HG03432 (cell line): Measurements from ENCODE around the gene YAE1.

Experiments
- ATAC-seq: cut with Tn5 transposase; IDR thresholded peaks from one replicate; pipeline ENCODE4 v1.9.1; 2021; ENCODE audit warnings: mild to moderate bottlenecking, moderate library complexity; ENCODE audit not compliant: unreplicated experiment

The YAE1 gene

GRCh38 chr7:39606352-39606751 is 40.1 kb downstream of the YAE1 start:
- no peak for ATAC-seq

- ATAC-seq: no peak
Measured at GRCh38 chr7:39606941-39607340, 40.7 kb downstream of the YAE1 start.

GRCh38 chr7:39607865-39608264 is 41.7 kb downstream of the YAE1 start:
- no peak for ATAC-seq

GRCh38 chr7:39608278-39608677 is 42.1 kb downstream of the YAE1 start:
- no peak for ATAC-seq

GRCh38 chr7:39609113-39609934 is 43.1 kb downstream of the YAE1 start:
- peak; percentile 67 for ATAC-seq

- ATAC-seq: peak; percentile 7
Measured at GRCh38 chr7:39609935-39610263, 43.7 kb downstream of the YAE1 start.

- ATAC-seq: no peak
Measured at GRCh38 chr7:39613577-39613976, 47.4 kb downstream of the YAE1 start.

GRCh38 chr7:39614299-39614698 is 48.1 kb downstream of the YAE1 start:
- ATAC-seq: no peak

- ATAC-seq: no peak
Measured at GRCh38 chr7:39615350-39615975, 49.3 kb downstream of the YAE1 start.

GRCh38 chr7:39616138-39616537 is 49.9 kb downstream of the YAE1 start:
- ATAC-seq: no peak

GRCh38 chr7:39617005-39617404 is 50.8 kb downstream of the YAE1 start:
- ATAC-seq: no peak

GRCh38 chr7:39618868-39619267 is 52.7 kb downstream of the YAE1 start:
- ATAC-seq: no peak

GRCh38 chr7:39620486-39620885 is 54.3 kb downstream of the YAE1 start:
- no peak for ATAC-seq

- ATAC-seq: no peak
Measured at GRCh38 chr7:39621261-39621660, 55.1 kb downstream of the YAE1 start.

- peak; percentile 27 for ATAC-seq
Measured at GRCh38 chr7:39621784-39622411, 55.7 kb downstream of the YAE1 start.
